ENCODE results near the gene CHST12. TPM values are rescaled to one million over a fixed set of nuclear protein-coding genes. Genes with fewer than 3 reads are reported as not detected.
A peak's percentile ranks its signal among the peaks of the same experiment; 100 is the strongest.

CHST12 gene
- total RNA-seq, 1 experiment from 2014 or later = 19.3 TPM

- Histone ChIP-seq H4K91ac (ENCODE audit: insufficient read length, low read depth, low read length) (no peak overlapping the region), H3K9ac (ENCODE audit: extremely low read depth, insufficient read length, low read length) (no peak overlapping the region), H3K18ac (ENCODE audit: insufficient read length, low read depth, low read length) (no peak overlapping the region), H3K79me1 (ENCODE audit: insufficient read depth, low read depth, low read length, poor library complexity, severe bottlenecking) (no peaks in the 10 kb centered on the region), H3K14ac (ENCODE audit: insufficient read depth, low read length) (no peak overlapping the region), H2AK5ac (ENCODE audit: insufficient read length, low read length) (no peak overlapping the region), H4K20me1 (ENCODE audit: control insufficient read depth, insufficient read depth, insufficient read length) (no peaks in the 10 kb centered on the region), H3K27me3 (ENCODE audit: insufficient read depth, low read length) (no peaks in the 10 kb centered on the region), H2BK15ac (ENCODE audit: low read depth, low read length) (no peak overlapping the region), H2BK120ac (ENCODE audit: low read depth, low read length, poor library complexity, severe bottlenecking) (no peak overlapping the region), H3K23me2 (ENCODE audit: insufficient read length, low read depth, low read length, poor library complexity, severe bottlenecking) (no peaks in the 10 kb centered on the region), H4K5ac (ENCODE audit: insufficient read length, low read depth, low read length) (no peak overlapping the region), H2BK20ac (ENCODE audit: low read depth, low read length, poor library complexity, severe bottlenecking) (no peak overlapping the region), H3K23ac (ENCODE audit: insufficient read length, low read depth, low read length) (no peak overlapping the region), H2BK12ac (ENCODE audit: insufficient read length, low read depth, low read length) (no peak overlapping the region), H3K4ac (ENCODE audit: low read depth, low read length) (no peak overlapping the region), H2BK5ac (ENCODE audit: insufficient read length, low read length) (no peak overlapping the region), H3K27ac (ENCODE audit: insufficient read length, low read depth, low read length) (no peak overlapping the region), H3K56ac (ENCODE audit: insufficient read length, low read depth, low read length) (no peak overlapping the region), H4K8ac (replicated peaks; ENCODE audit: insufficient read length, low read depth, low read length) (no peak overlapping the region), H3T11ph (ENCODE audit: low read length) (no peak overlapping the region), H3K9me3 (ENCODE audit: control insufficient read depth, low read depth, low read length) (no peaks in the 10 kb centered on the region), H3K79me2 (ENCODE audit: insufficient read depth, low read length) (no peaks in the 10 kb centered on the region), H3K4me1 (ENCODE audit: insufficient read depth, low read length) (no peaks in the 10 kb centered on the region), H2AFZ (ENCODE audit: low read length) (no peak overlapping the region), H3K4me2 (ENCODE audit: insufficient read depth, insufficient read length, low read length) (no peak overlapping the region)
- peaks cover 0 to 13% of the 10 kb centered on the region in 2 experiments; a peak in 2 of 4 replicates for H3K4me1 Mint-ChIP-seq
- H3K27me3 Mint-ChIP-seq (ENCODE audit: low read depth) = no peaks in the 10 kb centered on the region
- no CpG with 5 or more reads among the region's 7 CpGs for WGBS (ENCODE audit: extremely low coverage, insufficient read length, low lambda C conversion rate)
- H3K27ac Mint-ChIP-seq = peak overlapping the region in 2 of 3 experiments; percentile 27 to 88; a peak in 2 of 7 replicates
- no peak for DNase-seq
- TF ChIP-seq CTCF (conservative IDR thresholded peaks at IDR 0.05) = no peak
- no peak overlapping the region for H3K4me3 Mint-ChIP-seq
- H3K36me3 Mint-ChIP-seq (ENCODE audit: insufficient read depth in 1 of 3, low read depth in 3 of 3) = peaks cover 3 to 48% (median 24%) of the 10 kb centered on the region in 3 experiments
- no peaks in the 10 kb centered on the region; a peak in 1 of 5 replicates for H3K9me3 Mint-ChIP-seq
These were observed 34.8 kb downstream of the CHST12 start for GRCh38 chr7:2438186-2438585.

All from H9 (cell line).